GM19468 (cell line): ENCODE measurements around the gene ZNF581.

Experiments used
- ATAC-seq: cut with Tn5 transposase; IDR thresholded peaks from one replicate; pipeline ENCODE4 v1.9.1; 2021; ENCODE audit warnings: mild to moderate bottlenecking, moderate library complexity, moderate number of reproducible peaks; ENCODE audit not compliant: unreplicated experiment; ENCODE audit errors: extremely low read depth

Gene ZNF581

GRCh38 chr19:55660404-55660803 is 17.0 kb downstream of the ZNF581 start:
- ATAC-seq, result no peak

- no peak for ATAC-seq
Observed at GRCh38 chr19:55660991-55661390, 17.5 kb downstream of the ZNF581 start.

DNA sequence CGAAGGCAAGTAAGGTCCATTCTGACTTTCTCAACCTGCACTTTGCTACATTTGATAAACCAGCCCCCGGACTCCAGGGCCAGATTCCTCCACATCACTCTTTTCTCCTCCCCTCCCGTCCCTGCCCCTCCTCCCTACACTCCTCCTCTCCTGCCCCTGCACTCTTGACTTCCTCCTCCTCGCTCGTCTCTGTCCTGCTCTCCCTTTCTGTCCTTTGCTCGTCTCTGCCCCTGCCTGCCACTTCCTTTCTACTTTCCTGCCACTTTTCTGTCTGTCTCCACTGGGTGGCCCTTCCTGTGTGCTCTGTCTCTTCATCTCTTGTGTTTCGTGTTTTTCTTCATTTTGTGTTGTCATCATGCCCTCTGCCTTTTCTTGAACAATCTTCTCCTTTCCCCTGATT is 18.4 kb downstream of the ZNF581 start:
- no peak for ATAC-seq

GRCh38 chr19:55663846-55664536 is 20.5 kb downstream of the ZNF581 start:
- no peak for ATAC-seq

DNA sequence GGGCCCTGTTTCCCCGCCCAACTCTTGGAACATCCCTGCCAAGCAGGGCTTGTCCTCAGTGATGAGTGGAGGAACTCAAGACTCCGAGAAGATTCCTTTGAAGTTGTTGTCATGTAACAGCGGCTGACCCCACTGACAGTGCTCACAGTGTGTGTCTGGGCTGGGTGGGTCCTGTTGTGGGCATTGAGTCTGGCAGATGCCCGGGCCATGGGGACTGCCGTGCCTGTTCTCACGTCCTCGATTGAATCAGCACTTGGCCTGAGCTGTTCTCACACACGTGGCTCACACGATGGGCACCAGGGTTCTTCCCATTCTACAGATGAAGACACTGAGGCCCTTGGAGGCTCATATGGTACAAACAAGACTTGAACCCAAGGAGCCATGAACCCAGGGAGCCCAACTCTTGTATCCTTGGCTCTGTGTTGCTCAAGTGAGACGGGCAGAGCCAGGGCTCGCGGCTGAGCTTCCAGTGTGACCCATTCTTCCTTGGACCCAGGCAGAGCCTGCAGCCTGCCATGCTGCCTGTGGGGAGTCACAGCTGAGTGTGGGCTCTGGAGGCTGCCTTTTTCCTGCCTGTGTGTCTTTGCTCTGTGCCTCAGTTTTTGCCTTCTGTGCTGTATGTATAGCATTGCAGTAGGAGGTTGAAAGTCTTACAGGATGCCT is 23.0 kb downstream of the ZNF581 start:
- no peak for ATAC-seq

- ATAC-seq, result no peak
Observed at GRCh38 chr19:55667006-55667381, 23.5 kb downstream of the ZNF581 start.

- ATAC-seq, result no peak
Observed at GRCh38 chr19:55667511-55667910, 24.1 kb downstream of the ZNF581 start.

DNA sequence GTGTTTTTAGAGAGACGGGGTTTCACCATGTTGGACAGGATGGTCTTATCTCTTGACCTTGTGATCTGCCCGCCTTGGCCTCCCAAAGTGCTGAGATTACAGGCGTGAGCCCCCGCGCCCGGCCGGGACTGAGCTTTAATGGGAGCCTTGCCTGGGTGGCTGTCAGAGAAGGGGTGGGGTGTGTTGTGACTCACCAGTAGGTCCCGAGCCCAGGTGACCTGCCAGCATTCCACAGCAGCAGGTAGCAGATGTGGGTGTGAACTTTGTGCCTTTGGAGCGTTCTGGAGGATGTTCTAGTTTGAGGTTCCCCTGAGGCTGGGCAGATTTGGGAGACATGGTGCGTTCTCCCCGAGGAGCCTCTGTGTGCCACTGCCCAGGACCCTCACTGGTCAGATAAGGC is 24.5 kb downstream of the ZNF581 start:
- no peak for ATAC-seq

DNA sequence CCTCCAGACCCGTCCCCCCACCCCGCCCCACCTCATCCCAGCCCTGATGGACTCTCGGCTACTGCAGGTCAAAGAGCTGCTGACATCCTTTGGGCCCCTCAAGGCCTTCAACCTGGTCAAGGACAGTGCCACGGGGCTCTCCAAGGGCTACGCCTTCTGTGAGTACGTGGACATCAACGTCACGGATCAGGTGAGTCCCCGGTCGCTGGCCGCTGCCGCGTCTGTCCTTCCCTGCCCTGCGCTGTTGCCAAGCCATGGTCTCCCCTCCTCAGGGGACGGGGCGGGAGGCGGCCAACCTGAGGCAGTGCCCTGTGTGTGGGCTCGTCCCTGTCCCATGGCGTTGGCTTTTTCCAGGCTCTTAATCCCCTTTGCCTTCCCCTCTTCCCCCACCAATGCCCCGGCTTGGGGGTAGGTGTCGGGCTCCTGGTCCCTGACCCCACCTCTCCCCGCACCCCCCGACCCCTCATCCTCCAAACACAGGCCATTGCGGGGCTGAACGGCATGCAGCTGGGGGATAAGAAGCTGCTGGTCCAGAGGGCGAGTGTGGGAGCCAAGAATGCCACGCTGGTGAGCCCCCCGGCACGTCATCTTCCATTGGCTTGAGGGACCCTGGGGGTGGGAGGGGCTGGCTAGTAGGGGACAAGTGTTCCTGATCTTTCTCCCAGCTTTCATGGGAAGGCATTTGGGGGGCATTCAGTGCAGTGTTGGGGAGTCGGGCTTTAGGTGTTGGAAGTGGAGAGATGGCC is 25.3 kb downstream of the ZNF581 start:
- no peak for ATAC-seq

GRCh38 chr19:55669418-55670279 is 26.2 kb downstream of the ZNF581 start:
- ATAC-seq, result no peak

DNA sequence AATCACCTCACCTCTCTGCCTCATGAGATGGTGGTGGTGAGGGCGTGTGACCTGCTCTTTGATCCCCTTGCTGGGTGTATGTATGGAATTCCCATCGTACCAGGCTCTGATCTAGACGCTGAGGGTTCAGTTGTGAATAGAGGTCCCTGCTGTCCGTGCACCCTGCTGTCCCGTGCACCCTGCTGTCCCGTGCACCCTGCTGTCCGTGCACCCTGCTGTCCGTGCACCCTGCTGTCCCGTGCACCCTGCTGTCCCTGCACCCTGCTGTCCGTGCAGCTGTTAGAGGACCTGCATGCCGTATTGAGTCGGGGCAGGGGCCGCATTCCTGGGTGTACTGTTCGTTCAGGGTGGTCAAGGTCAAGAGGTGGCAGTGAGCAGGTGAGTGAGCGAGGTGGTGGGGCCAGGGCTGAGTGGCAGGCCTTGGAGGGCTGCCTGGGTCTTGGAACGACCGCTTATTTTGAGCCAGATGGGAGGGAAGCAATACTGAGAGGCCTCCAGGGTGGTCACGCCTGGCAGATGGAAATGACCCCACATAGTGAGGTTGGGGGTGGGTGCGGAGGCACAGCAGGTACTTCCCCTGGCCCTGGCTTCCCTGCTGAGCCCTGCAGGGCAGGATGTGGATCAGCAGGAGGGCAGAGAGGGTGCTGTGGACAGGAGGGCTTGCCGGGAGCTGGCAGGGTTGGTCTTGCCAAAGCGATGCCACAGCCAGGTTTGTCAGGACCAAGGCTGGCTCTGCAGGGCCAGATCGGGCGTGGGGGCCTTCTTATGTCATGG is 27.0 kb downstream of the ZNF581 start:
- no peak for ATAC-seq

GRCh38 chr19:55671054-55671378 is 27.6 kb downstream of the ZNF581 start:
- ATAC-seq, result no peak

DNA sequence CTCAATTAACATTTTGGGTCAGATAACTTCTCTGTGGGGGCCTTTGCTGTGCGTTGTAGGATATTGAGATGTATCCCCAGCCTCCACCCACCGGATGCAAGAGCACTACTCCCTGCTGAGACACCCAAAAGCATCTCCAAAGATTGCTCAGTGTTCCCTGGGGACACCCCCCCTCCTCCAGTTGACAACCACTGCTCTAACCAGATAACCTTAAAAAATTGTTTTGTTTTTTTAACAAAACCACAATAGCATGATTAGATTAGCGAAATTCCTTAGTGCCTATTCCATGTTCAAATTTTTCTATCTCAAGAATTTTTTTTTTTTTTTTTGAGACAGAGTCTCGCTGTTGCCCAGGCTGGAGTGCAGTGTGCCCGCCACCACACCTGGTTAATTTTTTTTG is 29.0 kb downstream of the ZNF581 start:
- ATAC-seq, result no peak

DNA sequence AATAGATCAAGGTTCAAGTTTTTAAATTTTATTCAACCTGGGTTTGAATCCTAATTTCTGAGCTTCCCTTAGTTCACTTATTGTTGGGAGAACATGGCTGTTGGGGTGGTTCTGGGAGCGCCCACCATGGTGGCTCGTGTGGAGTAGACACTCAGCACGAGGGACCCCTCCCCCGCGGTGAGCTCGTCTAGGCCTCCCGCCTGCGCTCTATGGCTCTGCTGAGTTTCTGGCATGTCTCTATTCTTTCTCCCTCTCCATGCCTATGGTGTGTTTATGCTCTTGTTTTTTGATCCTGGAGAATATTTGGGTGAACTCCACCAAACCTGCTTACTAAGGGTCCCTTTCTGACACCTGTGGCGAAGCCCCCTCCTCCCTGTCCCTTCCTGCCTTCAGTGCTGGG is 30.0 kb downstream of the ZNF581 start:
- ATAC-seq, result no peak

GRCh38 chr19:55673889-55674288 is 30.4 kb downstream of the ZNF581 start:
- no peak for ATAC-seq

DNA sequence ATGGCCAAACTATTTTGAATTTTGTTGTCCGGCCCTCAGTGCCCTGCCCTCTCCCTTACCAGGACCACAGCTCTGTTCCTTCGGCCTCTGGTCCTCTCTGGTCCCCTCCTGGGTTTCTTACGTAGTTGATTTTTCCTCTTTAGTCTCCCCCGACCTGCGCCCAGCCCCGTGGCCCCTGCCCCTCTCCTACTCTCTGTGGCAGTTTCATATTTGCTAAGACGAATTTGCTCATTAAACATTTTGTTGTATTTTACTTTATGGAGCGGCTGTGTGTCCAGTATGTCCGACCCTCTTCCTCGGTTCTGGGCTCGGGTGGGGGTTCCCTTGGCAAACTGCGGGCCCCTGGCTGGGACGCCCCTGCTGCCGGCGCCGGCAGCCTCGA is 31.0 kb downstream of the ZNF581 start:
- no peak for ATAC-seq

DNA sequence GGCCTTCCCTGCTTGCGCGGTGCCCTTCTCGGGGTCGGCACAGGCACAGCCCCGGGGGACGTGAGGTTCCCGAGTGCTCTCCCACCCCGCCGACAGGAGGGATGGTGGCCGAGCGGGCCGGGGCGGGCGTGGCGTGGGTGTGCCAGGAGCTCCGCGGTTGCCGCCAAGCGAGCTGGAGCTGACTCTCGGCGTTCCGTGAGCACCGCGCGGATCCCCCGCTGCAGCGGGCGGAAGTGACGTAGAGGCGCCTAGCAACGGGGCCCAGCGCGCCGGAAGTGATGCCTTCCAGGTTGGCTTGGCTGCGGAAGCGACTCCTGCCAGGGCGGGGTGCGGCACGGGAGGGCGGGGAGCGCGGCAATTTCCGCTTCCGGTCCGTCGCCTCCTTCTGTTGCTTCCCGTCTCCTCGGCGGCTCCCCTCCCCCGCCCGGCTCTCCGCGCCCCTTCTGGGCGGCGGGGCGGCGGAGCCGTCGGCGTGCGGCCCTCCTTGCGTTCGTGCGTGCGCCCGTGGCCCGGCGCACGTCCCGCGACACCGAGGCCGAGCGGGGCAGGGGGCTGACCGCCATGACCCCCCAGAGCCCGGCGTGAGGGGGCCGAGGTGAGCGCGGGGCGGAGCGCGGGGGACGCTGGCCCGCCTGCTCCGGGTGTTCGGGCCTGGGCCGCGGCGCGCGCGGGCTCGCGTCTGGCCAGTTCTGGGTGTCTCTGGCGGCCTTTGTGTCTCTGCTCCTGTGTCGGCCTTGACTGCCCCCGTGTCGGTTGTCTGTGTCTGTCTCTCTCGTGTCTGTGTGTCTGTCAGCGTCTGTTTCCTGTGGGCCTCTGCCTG is 31.6 kb downstream of the ZNF581 start, which contains the start of gene EPN1:
Gene EPN1, plus strand, starts transcription at position 386 of the 820 bp plus-strand sequence. CDS start 3,402 bp downstream, outside the sequence.
- peak; percentile 31 for ATAC-seq

GRCh38 chr19:55675661-55676354 is 32.4 kb downstream of the ZNF581 start:
- no peak for ATAC-seq
